ENCODE results near the gene EPM2AIP1.
A peak's percentile ranks its signal among the peaks of the same experiment; 100 is the strongest.
"Not testable (repeated sequence)": the region's sequence is repeated elsewhere in the genome, so short reads cannot be mapped to it uniquely, and the experiment has no call there.

Gene EPM2AIP1

DNA sequence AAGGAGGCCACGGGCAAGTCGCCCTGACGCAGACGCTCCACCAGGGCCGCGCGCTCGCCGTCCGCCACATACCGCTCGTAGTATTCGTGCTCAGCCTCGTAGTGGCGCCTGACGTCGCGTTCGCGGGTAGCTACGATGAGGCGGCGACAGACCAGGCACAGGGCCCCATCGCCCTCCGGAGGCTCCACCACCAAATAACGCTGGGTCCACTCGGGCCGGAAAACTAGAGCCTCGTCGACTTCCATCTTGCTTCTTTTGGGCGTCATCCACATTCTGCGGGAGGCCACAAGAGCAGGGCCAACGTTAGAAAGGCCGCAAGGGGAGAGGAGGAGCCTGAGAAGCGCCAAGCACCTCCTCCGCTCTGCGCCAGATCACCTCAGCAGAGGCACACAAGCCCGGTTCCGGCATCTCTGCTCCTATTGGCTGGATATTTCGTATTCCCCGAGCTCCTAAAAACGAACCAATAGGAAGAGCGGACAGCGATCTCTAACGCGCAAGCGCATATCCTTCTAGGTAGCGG, at the start of gene EPM2AIP1:
Gene EPM2AIP1, minus strand, starts transcription at position 326 of the 520 bp plus-strand sequence. Its CDS starts 54 bp downstream, at position 272.
- DNase-seq = no peak

GRCh38 chr3:37042712-37043111, 49.8 kb upstream of the EPM2AIP1 start:
- DNase-seq = not testable (repeated sequence)

DNA sequence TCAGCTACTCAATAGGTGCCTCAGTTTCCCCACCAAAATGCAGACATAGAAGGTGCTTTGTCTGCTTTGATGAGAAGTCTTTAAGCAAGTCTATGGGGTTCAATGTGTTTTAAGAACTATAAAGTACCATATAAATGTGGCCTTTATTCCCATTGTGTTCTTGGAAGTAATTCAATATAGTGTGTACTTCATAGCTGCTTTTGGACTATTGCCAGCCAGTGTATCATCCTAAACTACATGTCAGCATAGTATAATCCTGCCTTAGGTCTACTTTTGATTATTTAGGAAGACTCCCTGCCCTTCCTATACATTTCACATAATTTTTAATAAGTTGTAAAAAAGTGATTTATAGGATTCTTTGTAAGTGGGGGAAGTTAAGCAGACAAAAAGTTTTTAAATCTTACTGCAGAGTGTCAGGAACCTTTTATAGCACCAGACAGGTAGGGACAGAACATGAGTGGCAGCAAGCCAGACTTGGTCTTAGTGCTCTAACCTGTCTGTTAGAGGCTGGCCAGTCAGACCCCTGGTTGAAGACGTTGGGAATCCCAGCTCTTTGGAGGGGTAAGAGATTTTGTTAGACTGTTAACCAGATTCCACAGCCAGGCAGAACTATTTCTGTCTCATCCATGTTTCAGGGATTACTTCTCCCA, 48.7 kb upstream of the EPM2AIP1 start:
- DNase-seq = no peak

DNA sequence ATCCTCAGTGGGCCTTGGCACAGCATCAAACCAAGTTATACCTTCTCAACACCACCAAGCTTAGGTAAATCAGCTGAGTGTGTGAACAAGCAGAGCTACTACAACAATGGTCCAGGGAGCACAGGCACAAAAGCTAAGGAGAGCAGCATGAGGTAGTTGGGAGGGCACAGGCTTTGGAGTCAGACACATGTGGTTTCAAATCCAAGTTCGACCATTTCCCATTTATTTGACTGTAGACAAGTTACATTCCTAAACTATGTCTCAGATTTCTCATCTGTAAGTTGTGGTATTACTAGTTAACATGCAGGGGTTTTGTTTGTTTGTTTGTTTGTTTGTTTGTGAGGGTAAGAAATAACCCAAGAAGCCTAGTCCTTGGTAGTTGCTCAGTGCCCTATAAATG, 47.3 kb upstream of the EPM2AIP1 start:
- DNase-seq = no peak

DNA sequence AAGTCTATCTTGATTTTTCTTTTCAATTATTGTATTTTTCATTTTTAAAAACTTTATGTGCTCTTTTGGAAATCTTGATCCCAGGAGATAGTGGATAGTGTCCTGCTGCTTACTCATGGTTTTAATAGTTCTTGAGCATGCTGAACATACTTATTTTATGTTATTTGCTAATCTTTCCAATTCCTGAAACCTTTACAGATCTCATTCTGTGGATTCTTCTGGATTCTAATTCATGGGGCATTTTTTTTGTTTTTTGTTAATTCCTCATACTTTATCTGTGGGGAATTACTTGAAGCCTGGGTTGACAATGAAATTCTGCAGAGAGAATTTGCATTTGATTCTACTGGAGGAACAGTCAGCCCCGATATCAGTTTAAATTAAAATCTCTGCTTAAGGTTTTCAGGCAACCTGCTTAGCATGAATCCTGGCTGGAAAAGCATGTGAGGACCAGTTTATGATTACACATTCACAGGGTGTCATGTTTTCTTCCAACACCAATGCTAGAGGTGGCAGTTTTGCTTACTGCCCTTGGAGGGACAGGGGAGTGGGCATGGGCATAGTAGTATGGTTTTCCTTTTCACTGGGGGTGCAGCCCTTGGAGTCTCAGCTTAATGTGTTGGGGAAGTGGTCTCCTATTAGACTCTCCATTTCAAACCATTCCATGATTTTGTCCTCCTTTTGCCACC, 46.4 kb upstream of the EPM2AIP1 start:
- no peak for DNase-seq

DNA sequence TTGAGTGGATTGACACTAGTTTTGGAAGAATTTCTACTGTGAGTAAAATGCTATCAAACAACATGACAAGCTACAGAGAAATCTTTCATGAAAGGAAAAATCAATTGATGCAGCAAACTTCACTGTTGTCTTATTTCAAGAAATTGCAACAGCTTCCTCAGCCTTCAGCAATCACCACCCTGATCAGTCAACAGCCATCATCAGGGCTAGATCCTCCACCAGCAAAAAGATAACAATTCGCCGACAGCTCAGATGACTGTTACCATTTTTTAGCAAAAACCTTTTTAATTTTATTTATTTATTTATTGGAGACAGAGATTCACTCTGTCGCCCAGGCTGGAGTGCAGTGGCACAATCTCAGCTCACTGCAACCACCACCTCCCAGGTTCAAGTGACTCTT, 44.4 kb upstream of the EPM2AIP1 start:
- no peak for DNase-seq

GRCh38 chr3:37032961-37033360, 40.0 kb upstream of the EPM2AIP1 start:
- no peak for DNase-seq

- DNase-seq = no peak
These were observed 38.3 kb upstream of the EPM2AIP1 start for GRCh38 chr3:37031096-37031682.

- DNase-seq = no peak
These were observed 37.7 kb upstream of the EPM2AIP1 start for GRCh38 chr3:37030588-37030987.

- no peak for DNase-seq
These were observed 36.7 kb upstream of the EPM2AIP1 start for GRCh38 chr3:37029516-37030163.

DNA sequence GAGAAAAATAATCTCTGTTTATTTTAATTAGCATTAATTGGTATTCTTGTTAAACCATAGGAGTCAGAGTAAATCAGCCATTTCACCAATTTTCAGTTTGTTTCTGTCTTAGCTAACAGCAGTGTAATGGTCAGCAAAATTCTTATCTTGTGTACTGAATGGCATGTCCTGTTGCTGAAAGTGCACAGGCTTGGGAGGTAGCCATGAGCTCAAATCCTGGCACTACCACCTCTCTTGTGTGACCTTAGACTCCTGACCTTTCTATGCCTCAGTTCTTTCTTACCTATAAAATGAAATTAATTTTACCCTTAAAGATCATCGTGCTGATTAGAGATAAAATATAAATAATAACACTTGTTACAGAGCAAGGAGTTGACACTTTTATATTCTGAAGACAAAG, 36.2 kb upstream of the EPM2AIP1 start:
- DNase-seq = no peak

GRCh38 chr3:37028329-37028728, 35.4 kb upstream of the EPM2AIP1 start:
- DNase-seq = no peak

GRCh38 chr3:37026851-37027250, 33.9 kb upstream of the EPM2AIP1 start:
- DNase-seq = no peak

GRCh38 chr3:37025561-37026335, 32.8 kb upstream of the EPM2AIP1 start:
- DNase-seq = no peak

DNA sequence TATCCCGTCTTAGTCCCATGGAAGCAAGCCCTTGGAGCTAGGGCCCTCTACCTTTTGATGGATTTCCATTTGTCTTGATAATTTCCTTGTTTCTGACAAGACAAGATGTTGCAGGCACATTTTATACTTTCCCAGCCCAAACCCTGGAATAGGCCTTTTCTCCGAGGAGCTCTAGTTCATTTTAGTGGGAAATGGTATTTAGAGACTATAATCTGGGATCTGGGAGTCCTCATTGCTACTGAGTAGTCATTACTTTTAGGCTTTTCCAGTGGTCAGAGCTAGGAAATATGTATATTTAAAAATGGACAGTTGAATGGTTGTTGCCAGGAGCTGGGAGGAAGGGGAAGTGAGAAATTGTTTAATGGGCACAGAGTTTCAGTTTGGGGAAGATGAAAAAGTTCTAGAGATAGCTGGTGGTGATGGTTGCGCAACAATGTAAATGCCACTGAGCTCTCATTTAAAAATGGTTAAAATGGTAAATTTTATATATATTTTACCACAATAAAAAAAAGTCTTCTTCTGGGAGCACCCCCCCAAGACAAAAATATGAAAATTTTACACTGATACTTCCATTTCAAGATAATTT, 32.0 kb upstream of the EPM2AIP1 start:
- DNase-seq = no peak

- DNase-seq = no peak
These were observed 31.2 kb upstream of the EPM2AIP1 start for GRCh38 chr3:37024092-37024491.

DNA sequence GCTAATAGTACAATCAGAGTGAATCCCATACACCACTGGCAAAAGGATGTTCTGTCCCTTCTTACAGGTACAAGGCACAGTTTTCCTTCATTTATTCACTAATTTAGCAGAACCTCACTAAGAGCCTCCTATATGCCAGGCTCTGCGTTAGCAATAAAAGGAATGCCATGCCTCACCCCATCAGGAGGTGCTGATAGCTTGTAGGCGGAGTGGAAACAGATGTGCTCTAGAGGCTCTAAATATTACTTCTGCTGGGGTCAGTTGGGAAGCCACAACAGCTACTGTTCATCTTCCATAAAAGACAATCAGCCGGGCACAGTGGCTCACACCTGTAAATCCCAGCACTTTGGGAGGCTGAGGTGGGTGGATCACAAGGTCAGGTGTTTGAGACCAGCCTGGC, 24.8 kb upstream of the EPM2AIP1 start:
- DNase-seq = no peak

GRCh38 chr3:37016903-37017302, 24.0 kb upstream of the EPM2AIP1 start:
- no peak for DNase-seq

GRCh38 chr3:37015642-37016041, 22.7 kb upstream of the EPM2AIP1 start:
- no peak for DNase-seq

GRCh38 chr3:37014620-37015019, 21.7 kb upstream of the EPM2AIP1 start:
- no peak for DNase-seq

- DNase-seq = peak; percentile 98
These were observed 674 bp upstream of the EPM2AIP1 start, which contains the start of gene MLH1 for GRCh38 chr3:36993326-36994283. Gene MLH1, plus strand, starts transcription at chr3:36993518. Its CDS starts 30 bp downstream, at chr3:36993548.
